Measurements from ENCODE around the gene BPIFB4. TPM values are rescaled to one million over a fixed set of nuclear protein-coding genes. Genes with fewer than 3 reads are reported as not detected.

Gene BPIFB4
- total RNA-seq, 5 donors from 2014 or later (not counting 1 experiment from before 2014, with no cell fraction given) = not detected

GRCh38 chr20:33059136-33059535, 20.3 kb upstream of the BPIFB4 start:
- H3K4me1 ChIP-seq (ENCODE audit: control insufficient read depth in 1 of 2, extremely low read depth in 1 of 2, insufficient read depth in 2 of 2, low read length in 2 of 2) = no peaks in the 10 kb centered on the region
- Mint-ChIP-seq H3K27ac (no peak overlapping the region), H3K4me3 (no peak overlapping the region), H3K36me3 (no peaks in the 10 kb centered on the region), H3K9me3 (no peaks in the 10 kb centered on the region), H3K4me1 (peaks cover 0 to 2% (median 0%) of the 10 kb centered on the region in 3 donors), H3K27me3 (no peaks in the 10 kb centered on the region)
- H3K4me3 ChIP-seq (ENCODE audit: control insufficient read depth in 1 of 2, extremely low read depth in 1 of 2, low read length in 1 of 2) = no peak overlapping the region
- 83% methylated on average over 5 of the region's 7 CpGs for WGBS (ENCODE audit: insufficient coverage)
- no peak overlapping the region for H3K27ac ChIP-seq (ENCODE audit: low read length)
- no peak for DNase-seq
- ATAC-seq (replicated peaks in 1 of 4) = no peak
- CTCF ChIA-PET = no interaction called here
- no peaks in the 10 kb centered on the region for H3K9me3 ChIP-seq
- H3K27me3 ChIP-seq (replicated peaks in 1 of 2; ENCODE audit: control insufficient read depth in 2 of 2, extremely low read depth in 1 of 2, insufficient read depth in 2 of 2, low read length in 1 of 2) = peaks cover 0 to 2% of the 10 kb centered on the region in 2 experiments
- H3K36me3 ChIP-seq (ENCODE audit: control insufficient read depth in 2 of 2, extremely low read depth in 1 of 2, insufficient read depth in 1 of 2, low read length in 1 of 2) = no peaks in the 10 kb centered on the region
- POLR2A ChIA-PET = no interaction called here

GRCh38 chr20:33059741-33060390, 19.6 kb upstream of the BPIFB4 start:
- WGBS (ENCODE audit: insufficient coverage) = 93% methylated on average over 22 of the region's 22 CpGs
- Histone ChIP-seq H3K4me1 (ENCODE audit: control insufficient read depth in 1 of 2, extremely low read depth in 1 of 2, insufficient read depth in 2 of 2, low read length in 2 of 2) (no peaks in the 10 kb centered on the region), H3K27me3 (replicated peaks in 1 of 2; ENCODE audit: control insufficient read depth in 2 of 2, extremely low read depth in 1 of 2, insufficient read depth in 2 of 2, low read length in 1 of 2) (no peaks in the 10 kb centered on the region), H3K9me3 (no peaks in the 10 kb centered on the region), H3K4me3 (ENCODE audit: control insufficient read depth in 1 of 2, extremely low read depth in 1 of 2, low read length in 1 of 2) (no peak overlapping the region), H3K36me3 (ENCODE audit: control insufficient read depth in 2 of 2, extremely low read depth in 1 of 2, insufficient read depth in 1 of 2, low read length in 1 of 2) (no peaks in the 10 kb centered on the region), H3K27ac (ENCODE audit: low read length) (no peak overlapping the region)
- H3K9me3 Mint-ChIP-seq = no peaks in the 10 kb centered on the region
- H3K27me3 Mint-ChIP-seq = no peaks in the 10 kb centered on the region
- ATAC-seq (replicated peaks in 1 of 4) = no peak
- H3K27ac Mint-ChIP-seq = no peak overlapping the region
- H3K4me1 Mint-ChIP-seq = peaks cover 0 to 2% (median 0%) of the 10 kb centered on the region in 3 donors
- H3K36me3 Mint-ChIP-seq = no peaks in the 10 kb centered on the region
- ChIA-PET CTCF (no interaction called here), POLR2A (no interaction called here)
- H3K4me3 Mint-ChIP-seq = no peak overlapping the region
- no peak for DNase-seq

GRCh38 chr20:33061658-33062028, 17.8 kb upstream of the BPIFB4 start:
- Histone ChIP-seq H3K27me3 (replicated peaks in 1 of 2; ENCODE audit: control insufficient read depth in 2 of 2, extremely low read depth in 1 of 2, insufficient read depth in 2 of 2, low read length in 1 of 2) (no peaks in the 10 kb centered on the region), H3K4me1 (ENCODE audit: control insufficient read depth in 1 of 2, extremely low read depth in 1 of 2, insufficient read depth in 2 of 2, low read length in 2 of 2) (no peaks in the 10 kb centered on the region), H3K27ac (ENCODE audit: low read length) (no peak overlapping the region), H3K4me3 (ENCODE audit: control insufficient read depth in 1 of 2, extremely low read depth in 1 of 2, low read length in 1 of 2) (no peak overlapping the region), H3K9me3 (no peaks in the 10 kb centered on the region), H3K36me3 (ENCODE audit: control insufficient read depth in 2 of 2, extremely low read depth in 1 of 2, insufficient read depth in 1 of 2, low read length in 1 of 2) (no peaks in the 10 kb centered on the region)
- Mint-ChIP-seq H3K4me1 (peaks cover 0 to 7% (median 2%) of the 10 kb centered on the region in 3 donors), H3K4me3 (no peak overlapping the region), H3K27me3 (no peaks in the 10 kb centered on the region), H3K27ac (no peak overlapping the region), H3K9me3 (no peaks in the 10 kb centered on the region), H3K36me3 (no peaks in the 10 kb centered on the region)
- WGBS (ENCODE audit: insufficient coverage) = 80% methylated on average over 7 of the region's 14 CpGs
- CTCF ChIA-PET = no interaction called here
- no peak for ATAC-seq (replicated peaks in 1 of 4)
- no peak for DNase-seq
- POLR2A ChIA-PET = no interaction called here

DNA sequence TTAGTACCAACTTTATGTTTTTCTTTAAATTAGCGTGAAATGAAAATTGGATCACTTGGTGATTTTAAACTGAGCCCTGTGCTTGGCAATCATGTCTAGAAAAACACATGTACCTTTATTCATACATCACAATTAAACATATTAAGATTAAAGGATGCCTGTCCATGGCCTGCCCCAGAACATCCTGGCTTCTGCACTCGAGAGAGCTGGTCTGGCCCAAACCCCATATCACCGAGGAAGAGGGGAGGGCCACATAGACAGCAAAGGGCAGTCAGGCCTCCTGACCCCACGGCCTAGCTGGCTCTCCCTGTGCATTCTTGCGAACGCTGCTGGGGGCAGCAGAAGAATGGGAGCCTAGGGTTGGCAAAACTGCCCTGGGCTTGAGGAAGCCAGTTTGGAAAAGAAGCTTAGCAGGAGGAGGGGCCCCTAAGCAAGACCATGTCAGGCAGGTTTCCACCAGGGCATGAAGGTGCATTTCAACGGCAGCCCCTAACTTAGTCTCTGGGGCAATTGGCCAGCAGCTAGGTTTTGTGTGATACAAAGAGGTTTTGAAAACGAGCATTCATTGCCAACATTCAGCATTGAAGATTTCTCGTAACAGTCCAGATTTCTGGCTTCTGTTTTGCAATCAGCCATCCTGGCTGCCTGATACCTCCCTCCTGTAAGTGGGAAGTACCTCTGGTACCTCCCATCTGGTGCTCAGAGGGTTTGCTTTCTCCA, 17.2 kb upstream of the BPIFB4 start:
- CTCF ChIA-PET = no interaction called here
- POLR2A ChIA-PET = no interaction called here

DNA sequence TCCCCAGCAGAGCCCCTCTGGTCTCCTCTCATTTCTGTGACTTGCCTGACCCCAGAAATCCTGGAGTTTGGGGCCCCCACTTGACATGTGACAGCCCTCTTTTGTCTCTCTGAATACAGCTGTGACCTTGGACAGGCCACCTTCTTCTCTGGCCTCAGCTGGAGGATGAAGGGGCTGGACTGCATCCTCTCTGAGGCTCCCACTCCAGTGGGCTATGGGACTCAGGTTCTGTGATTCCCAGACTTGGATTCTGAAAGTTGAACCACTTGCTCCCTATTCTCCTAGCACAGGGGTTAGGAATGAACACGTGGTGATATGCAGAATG, 16.7 kb upstream of the BPIFB4 start:
- H3K27ac Mint-ChIP-seq = no peak overlapping the region
- H3K4me3 Mint-ChIP-seq = no peak overlapping the region
- ChIA-PET POLR2A (no interaction called here), CTCF (no interaction called here)
- Histone ChIP-seq H3K4me3 (ENCODE audit: control insufficient read depth in 1 of 2, extremely low read depth in 1 of 2, low read length in 1 of 2) (no peak overlapping the region), H3K27me3 (replicated peaks in 1 of 2; ENCODE audit: control insufficient read depth in 2 of 2, extremely low read depth in 1 of 2, insufficient read depth in 2 of 2, low read length in 1 of 2) (no peaks in the 10 kb centered on the region), H3K9me3 (no peaks in the 10 kb centered on the region), H3K36me3 (ENCODE audit: control insufficient read depth in 2 of 2, extremely low read depth in 1 of 2, insufficient read depth in 1 of 2, low read length in 1 of 2) (no peaks in the 10 kb centered on the region), H3K4me1 (ENCODE audit: control insufficient read depth in 1 of 2, extremely low read depth in 1 of 2, insufficient read depth in 2 of 2, low read length in 2 of 2) (no peaks in the 10 kb centered on the region), H3K27ac (ENCODE audit: low read length) (no peak overlapping the region)
- ATAC-seq (replicated peaks in 1 of 4) (no peak), DNase-seq (no peak)
- no peaks in the 10 kb centered on the region for H3K36me3 Mint-ChIP-seq
- peaks cover under 1 to 16% (median 3%) of the 10 kb centered on the region in 3 donors for H3K4me1 Mint-ChIP-seq
- no peaks in the 10 kb centered on the region for H3K27me3 Mint-ChIP-seq
- WGBS (ENCODE audit: insufficient coverage) = no CpG with 5 or more reads among the region's 1 CpG
- H3K9me3 Mint-ChIP-seq = no peaks in the 10 kb centered on the region

More for the DNA sequence above, 17.2 kb upstream of the BPIFB4 start:
- Mint-ChIP-seq H3K36me3 (no peaks in the 10 kb centered on the region), H3K9me3 (no peaks in the 10 kb centered on the region), H3K4me3 (no peak overlapping the region), H3K27ac (no peak overlapping the region), H3K27me3 (no peaks in the 10 kb centered on the region), H3K4me1 (peaks cover 0 to 10% (median 2%) of the 10 kb centered on the region in 3 donors)
- no peaks in the 10 kb centered on the region for H3K36me3 ChIP-seq (ENCODE audit: control insufficient read depth in 2 of 2, extremely low read depth in 1 of 2, insufficient read depth in 1 of 2, low read length in 1 of 2)
- no peaks in the 10 kb centered on the region for H3K9me3 ChIP-seq
- H3K4me3 ChIP-seq (ENCODE audit: control insufficient read depth in 1 of 2, extremely low read depth in 1 of 2, low read length in 1 of 2) = no peak overlapping the region
- H3K27ac ChIP-seq (ENCODE audit: low read length) = no peak overlapping the region
- DNase-seq = no peak
- no peak for ATAC-seq (replicated peaks in 1 of 4)
- no peaks in the 10 kb centered on the region for H3K27me3 ChIP-seq (replicated peaks in 1 of 2; ENCODE audit: control insufficient read depth in 2 of 2, extremely low read depth in 1 of 2, insufficient read depth in 2 of 2, low read length in 1 of 2)
- 79% methylated on average over 7 of the region's 9 CpGs for WGBS (ENCODE audit: insufficient coverage)
- H3K4me1 ChIP-seq (ENCODE audit: control insufficient read depth in 1 of 2, extremely low read depth in 1 of 2, insufficient read depth in 2 of 2, low read length in 2 of 2) = no peaks in the 10 kb centered on the region

GRCh38 chr20:33063271-33063670, 16.2 kb upstream of the BPIFB4 start:
- no peak overlapping the region for H3K27ac Mint-ChIP-seq
- Histone ChIP-seq H3K4me1 (ENCODE audit: control insufficient read depth in 1 of 2, extremely low read depth in 1 of 2, insufficient read depth in 2 of 2, low read length in 2 of 2) (no peaks in the 10 kb centered on the region), H3K36me3 (ENCODE audit: control insufficient read depth in 2 of 2, extremely low read depth in 1 of 2, insufficient read depth in 1 of 2, low read length in 1 of 2) (no peaks in the 10 kb centered on the region), H3K27ac (ENCODE audit: low read length) (no peak overlapping the region), H3K4me3 (ENCODE audit: control insufficient read depth in 1 of 2, extremely low read depth in 1 of 2, low read length in 1 of 2) (no peak overlapping the region), H3K9me3 (no peaks in the 10 kb centered on the region), H3K27me3 (replicated peaks in 1 of 2; ENCODE audit: control insufficient read depth in 2 of 2, extremely low read depth in 1 of 2, insufficient read depth in 2 of 2, low read length in 1 of 2) (no peaks in the 10 kb centered on the region)
- WGBS (ENCODE audit: insufficient coverage) = 100% methylated on average over 3 of the region's 6 CpGs
- H3K36me3 Mint-ChIP-seq = no peaks in the 10 kb centered on the region
- no peak overlapping the region for H3K4me3 Mint-ChIP-seq
- H3K9me3 Mint-ChIP-seq = no peaks in the 10 kb centered on the region
- H3K4me1 Mint-ChIP-seq = peaks cover 6 to 21% (median 8%) of the 10 kb centered on the region in 3 donors
- ChIA-PET POLR2A (no interaction called here), CTCF (no interaction called here)
- ATAC-seq (replicated peaks in 1 of 4) (no peak), DNase-seq (no peak)
- H3K27me3 Mint-ChIP-seq = no peaks in the 10 kb centered on the region
